Sigmoid colon (tissue), 7 donors: Measurements from ENCODE around the gene CRAT. TPM values are rescaled to one million over a fixed set of nuclear protein-coding genes. Genes with fewer than 3 reads are reported as not detected.

Experiments
- DNase-seq: peaks from one replicate; pipeline ENCODE4 v3.0.0-alpha.2; 2019
- H3K27ac ChIP-seq, 4 donors: fragments of 200-600 bp; sonication (generic); one replicate each; pipeline ENCODE4 v1.5.1; 2016 to 2019; ENCODE audit warnings: mild to moderate bottlenecking in 1 of 4
- H3K27me3 ChIP-seq, 3 donors: fragments of 200-600 bp; sonication (generic); one replicate each; pipeline ENCODE4 v1.5.1; 2019; ENCODE audit warnings: mild to moderate bottlenecking in 1 of 3
- H3K36me3 ChIP-seq, 4 donors: fragments of 200-600 bp; sonication (generic); one replicate each; pipeline ENCODE4 v1.5.1; 2016 to 2019
- H3K4me1 ChIP-seq, 4 donors: fragments of 200-600 bp; sonication (generic); one replicate each; pipeline ENCODE4 v1.5.1; 2017 to 2019
- H3K4me3 ChIP-seq, 4 donors: fragments of 200-600 bp; sonication (generic); one replicate each; pipeline ENCODE4 v1.5.1; 2017 to 2019; ENCODE audit warnings: mild to moderate bottlenecking in 2 of 4, moderate library complexity in 1 of 4
- H3K9me3 ChIP-seq, 4 donors: fragments of 200-600 bp in 3 of 4; sonication (generic) in 3 of 4; one replicate each; pipeline versions ENCODE4 v1.5.1 to v1.6.1; 2013 to 2019
- EP300 ChIP-seq, 4 donors: sonication (generic); formaldehyde crosslinking; IDR thresholded peaks; one replicate each; pipeline ENCODE4 v1.6.1; 2017; ENCODE audit warnings: antibody characterized with exemption in 4 of 4
- POLR2A ChIP-seq, 2 donors: fragments of 450-650 bp; IDR thresholded peaks; one replicate each; pipeline ENCODE4 v1.6.1; 2016; ENCODE audit warnings: antibody characterized with exemption in 2 of 2, mild to moderate bottlenecking in 2 of 2, moderate library complexity in 2 of 2
- POLR2AphosphoS5 ChIP-seq, 4 donors: sonication (generic); formaldehyde crosslinking; IDR thresholded peaks; one replicate each; pipeline ENCODE4 v1.6.1; 2017; ENCODE audit warnings: antibody characterized with exemption in 4 of 4
- WGBS, 2 donors: extraction: QIAGEN DNeasy Blood & Tissue Kit; methylation state at CpG; one replicate each; pipeline ENCODE4 v1.1.7; 2013; 5-methylcytosine and 5-hydroxymethylcytosine counted together
- intact Hi-C: fragments of 100-400 bp; cut with DNase I; formaldehyde crosslinking; loops from one replicate; pipeline ENCODE4 v1.15.1; 2023
- polyA plus RNA-seq, 3 donors: library from polyadenylated mRNA; stranded (reverse); fragments of 200-250 nt; gene quantifications; one replicate each; pipeline ENCODE4 v1.2.3, GENCODE V29; 2013
- total RNA-seq, 4 donors: library from RNA; depleted of rRNA; stranded (reverse); fragments of >200 nt; gene quantifications; one replicate each; pipeline ENCODE4 v1.1.0, GENCODE V29; 2016
- TF ChIP-seq, protein P1 (sequence below), 4 experiments: fragments of 450-650 bp in 3 of 4; fragments of 200-600 bp in 1 of 4; IDR thresholded peaks; one replicate each; pipeline ENCODE4 v1.5.1; 2016 to 2019; ENCODE audit warnings: antibody characterized with exemption in 4 of 4, mild to moderate bottlenecking in 3 of 4, moderate library complexity in 2 of 4
- donor health status: healthy with polysubstance abuse.
- donor health status: Bipolar disorder and iron deficiency.
- donor health status: healthy.

Gene CRAT
- total and polyA plus RNA-seq, 7 donors = 49.6 to 66.8 (median 52.9) TPM

- WGBS, 2 donors = 70 to 75% methylated on average over 8 of the region's 8 CpGs
- no peak for TF ChIP-seq POLR2A (IDR thresholded peaks at IDR 0.05)
- TF ChIP-seq POLR2AphosphoS5 (IDR thresholded peaks at IDR 0.05) = peak in 2 of 4 donors; percentile 32 to 52
- TF ChIP-seq, protein P1, sequence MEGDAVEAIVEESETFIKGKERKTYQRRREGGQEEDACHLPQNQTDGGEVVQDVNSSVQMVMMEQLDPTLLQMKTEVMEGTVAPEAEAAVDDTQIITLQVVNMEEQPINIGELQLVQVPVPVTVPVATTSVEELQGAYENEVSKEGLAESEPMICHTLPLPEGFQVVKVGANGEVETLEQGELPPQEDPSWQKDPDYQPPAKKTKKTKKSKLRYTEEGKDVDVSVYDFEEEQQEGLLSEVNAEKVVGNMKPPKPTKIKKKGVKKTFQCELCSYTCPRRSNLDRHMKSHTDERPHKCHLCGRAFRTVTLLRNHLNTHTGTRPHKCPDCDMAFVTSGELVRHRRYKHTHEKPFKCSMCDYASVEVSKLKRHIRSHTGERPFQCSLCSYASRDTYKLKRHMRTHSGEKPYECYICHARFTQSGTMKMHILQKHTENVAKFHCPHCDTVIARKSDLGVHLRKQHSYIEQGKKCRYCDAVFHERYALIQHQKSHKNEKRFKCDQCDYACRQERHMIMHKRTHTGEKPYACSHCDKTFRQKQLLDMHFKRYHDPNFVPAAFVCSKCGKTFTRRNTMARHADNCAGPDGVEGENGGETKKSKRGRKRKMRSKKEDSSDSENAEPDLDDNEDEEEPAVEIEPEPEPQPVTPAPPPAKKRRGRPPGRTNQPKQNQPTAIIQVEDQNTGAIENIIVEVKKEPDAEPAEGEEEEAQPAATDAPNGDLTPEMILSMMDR (IDR thresholded peaks at IDR 0.05) = no peak
- no peak for TF ChIP-seq EP300 (IDR thresholded peaks at IDR 0.05)
- Histone ChIP-seq H3K36me3 (peaks cover 0 to 36% (median 23%) of the 10 kb centered on the region in 4 donors), H3K9me3 (no peaks in the 10 kb centered on the region), H3K4me3 (no peak overlapping the region), H3K4me1 (peaks cover 0 to 78% (median 65%) of the 10 kb centered on the region in 4 donors), H3K27ac (peak overlapping the region; percentile 97 to 100 (median 99)), H3K27me3 (no peaks in the 10 kb centered on the region)
- DNase-seq = peak; percentile 83
- intact Hi-C loops = no loop called here
These were observed 35.9 kb upstream of the CRAT start for GRCh38 chr9:129146441-129146941.

- Histone ChIP-seq H3K4me1 (peaks cover 0 to 84% (median 71%) of the 10 kb centered on the region in 4 donors), H3K27ac (peak overlapping the region; percentile 97 to 100 (median 99)), H3K27me3 (no peaks in the 10 kb centered on the region), H3K9me3 (no peaks in the 10 kb centered on the region), H3K4me3 (no peak overlapping the region), H3K36me3 (peaks cover 0 to 30% (median 19%) of the 10 kb centered on the region in 4 donors)
- peak; percentile 88 for DNase-seq
- intact Hi-C loops = no loop called here
- TF ChIP-seq POLR2AphosphoS5 (IDR thresholded peaks at IDR 0.05) (peak in 2 of 4 donors; percentile 22 to 31), EP300 (IDR thresholded peaks at IDR 0.05) (no peak), POLR2A (IDR thresholded peaks at IDR 0.05) (no peak)
- TF ChIP-seq, protein P1 (IDR thresholded peaks at IDR 0.05) = no peak
- 73 to 80% methylated on average over 7 of the region's 7 CpGs for WGBS, 2 donors
These were observed 35.3 kb upstream of the CRAT start for GRCh38 chr9:129145841-129146292.

GRCh38 chr9:129145316-129145715 is 34.7 kb upstream of the CRAT start:
- no peaks in the 10 kb centered on the region for H3K27me3 ChIP-seq
- peaks cover 0 to 25% (median 18%) of the 10 kb centered on the region in 4 donors for H3K36me3 ChIP-seq
- H3K4me1 ChIP-seq = peaks cover 0 to 89% (median 77%) of the 10 kb centered on the region in 4 donors
- H3K27ac ChIP-seq = peak overlapping the region; percentile 97 to 100 (median 99)
- no peaks in the 10 kb centered on the region for H3K9me3 ChIP-seq
- no peak for TF ChIP-seq EP300 (IDR thresholded peaks at IDR 0.05)
- TF ChIP-seq POLR2AphosphoS5 (IDR thresholded peaks at IDR 0.05) = no peak
- TF ChIP-seq, protein P1 (IDR thresholded peaks at IDR 0.05) = no peak
- TF ChIP-seq POLR2A (IDR thresholded peaks at IDR 0.05) = no peak
- H3K4me3 ChIP-seq = no peak overlapping the region
- WGBS, 2 donors = 81 to 84% methylated on average over 2 of the region's 2 CpGs
- intact Hi-C loops = no loop called here
- no peak for DNase-seq

GRCh38 chr9:129143031-129143927 is 32.7 kb upstream of the CRAT start:
- peaks cover 0 to 13% (median 5%) of the 10 kb centered on the region in 4 donors for H3K36me3 ChIP-seq
- H3K27me3 ChIP-seq = no peaks in the 10 kb centered on the region
- intact Hi-C loops = loop anchor here (2.0 kb wide), 1 partner anchor 346 kb away; no protein-coding TSS in a partner anchor
- peak; percentile 97 for DNase-seq
- whole genome bisulfite sequencing, 2 donors = 57 to 69% methylated on average over 14 of the region's 14 CpGs
- peak overlapping the region; percentile 97 to 100 (median 99) for H3K27ac ChIP-seq
- H3K4me1 ChIP-seq = peaks cover 0 to 96% (median 92%) of the 10 kb centered on the region in 4 donors
- TF ChIP-seq EP300 (IDR thresholded peaks at IDR 0.05) (no peak), POLR2A (IDR thresholded peaks at IDR 0.05) (no peak), POLR2AphosphoS5 (IDR thresholded peaks at IDR 0.05) (peak; percentile 40 to 74 (median 62))
- TF ChIP-seq, protein P1 (IDR thresholded peaks at IDR 0.05) = peak in 3 of 4 experiments; percentile 62 to 81 (median 66)
- H3K4me3 ChIP-seq = peak overlapping the region in 3 of 4 donors; percentile 3 to 11 (median 3)
- no peaks in the 10 kb centered on the region for H3K9me3 ChIP-seq
